GM10248 (cell line): ENCODE data around the gene ISG15.
"Not testable (repeated sequence)": the region's sequence is repeated elsewhere in the genome, so short reads cannot be mapped to it uniquely, and the experiment has no call there.

Source experiments
- CTCF ChIA-PET: fragments of 300-600 bp; sonication (Branson Sonifier 250); formaldehyde crosslinking; extraction: SDS; loops from one replicate; lab custom pipeline; 2021; ENCODE audit warnings: antibody characterized with exemption; lab: Yijun Ruan, JAX
- POLR2A ChIA-PET: fragments of 350-650 bp; sonication (Branson Sonifier 250); formaldehyde crosslinking; extraction: SDS; loops from one replicate; lab custom pipeline; 2020; ENCODE audit warnings: antibody characterized with exemption; lab: Yijun Ruan, JAX
- DNase-seq: peaks from one replicate; pipeline ENCODE4 v3.0.0; 2012; ENCODE audit errors: extremely low spot score
- CTCF ChIP-seq: IDR thresholded peaks from 2 replicates; pipeline ENCODE4 v1.5.1; 2012; ENCODE audit warnings: mild to moderate bottlenecking, low read depth; ENCODE audit errors: extremely low read depth, missing control alignments, control extremely low read depth

Gene ISG15

GRCh38 chr1:975365-975764 is 37.9 kb upstream of the ISG15 start:
- no peak for TF ChIP-seq CTCF
- POLR2A ChIA-PET = no interaction called here
- CTCF ChIA-PET = interaction anchor here (0.9 to 1.9 kb wide), 5 partner anchors 9 to 89 kb away, joined by 3 to 8 read pairs (median 6); partner anchors contain the start of gene PLEKHN1
- no peak for DNase-seq

GRCh38 chr1:975896-976683 is 37.2 kb upstream of the ISG15 start:
- POLR2A ChIA-PET = interaction anchor here (1.3 kb wide), 1 partner anchor 12 kb away, joined by 3 read pairs; no protein-coding TSS in a partner anchor
- peak; percentile 48 for TF ChIP-seq CTCF
- CTCF ChIA-PET = interaction anchor here (0.9 to 1.9 kb wide), 7 partner anchors 9 to 107 kb away, joined by 3 to 8 read pairs (median 6); partner anchors contain the start of gene PLEKHN1
- peak; percentile 81 for DNase-seq

GRCh38 chr1:976791-977190 is 36.5 kb upstream of the ISG15 start:
- DNase-seq = not testable (repeated sequence)
- CTCF ChIA-PET = interaction anchor here (0.9 to 1.9 kb wide), 6 partner anchors 10 to 107 kb away, joined by 3 to 8 read pairs (median 6); partner anchors contain the start of gene PLEKHN1
- POLR2A ChIA-PET = interaction anchor here (1.3 kb wide), 1 partner anchor 13 kb away, joined by 3 read pairs; no protein-coding TSS in a partner anchor

- ChIA-PET CTCF (no interaction called here), POLR2A (no interaction called here)
- no peak for DNase-seq
- TF ChIP-seq CTCF = no peak
Observed at GRCh38 chr1:978069-978834, 35.0 kb upstream of the ISG15 start.

GRCh38 chr1:978835-979743 is 34.2 kb upstream of the ISG15 start:
- no peak for TF ChIP-seq CTCF
- CTCF ChIA-PET = interaction anchor here (3.2 kb wide), 1 partner anchor 53 kb away, joined by 12 read pairs; no protein-coding TSS in a partner anchor
- POLR2A ChIA-PET = no interaction called here
- DNase-seq = no peak

- ChIA-PET CTCF (interaction anchor here (3.2 kb wide), 1 partner anchor 53 kb away, joined by 12 read pairs; no protein-coding TSS in a partner anchor), POLR2A (no interaction called here)
- no peak for TF ChIP-seq CTCF
- no peak for DNase-seq
Observed at GRCh38 chr1:979744-980072, 33.6 kb upstream of the ISG15 start.
